Thymus (tissue), 11 donors: ENCODE results near the gene LIPE. TPM values are rescaled to one million over a fixed set of nuclear protein-coding genes. Genes with fewer than 3 reads are reported as not detected.
"Not testable (repeated sequence)": the region's sequence is repeated elsewhere in the genome, so short reads cannot be mapped to it uniquely, and the experiment has no call there.

ENCODE experiments used
- DNase-seq, 9 donors: peaks; one replicate each; pipeline ENCODE4 v3.0.0-alpha.2; 2013; ENCODE audit warnings: low spot score in 9 of 9, low read depth in 6 of 9, missing footprints in 1 of 9
- H3K27ac ChIP-seq, 2 donors: one replicate each; pipeline ENCODE4 v1.5.1; 2013; ENCODE audit warnings: control low read depth in 1 of 2, low read depth in 1 of 2, low read length in 1 of 2, mild to moderate bottlenecking in 1 of 2, moderate library complexity in 1 of 2
- H3K27me3 ChIP-seq, 2 donors: one replicate each; pipeline ENCODE4 v1.5.1; 2013; ENCODE audit warnings: low read length in 1 of 2; ENCODE audit not compliant: control insufficient read depth in 2 of 2, insufficient read depth in 1 of 2
- H3K36me3 ChIP-seq, 2 donors: one replicate each; pipeline ENCODE4 v1.5.1; 2013; ENCODE audit warnings: low read length in 1 of 2, mild to moderate bottlenecking in 1 of 2, moderate library complexity in 1 of 2; ENCODE audit not compliant: control insufficient read depth in 2 of 2, insufficient read depth in 2 of 2
- H3K4me1 ChIP-seq, 2 donors: one replicate each; pipeline ENCODE4 v1.5.1; 2013; ENCODE audit warnings: low read length in 2 of 2; ENCODE audit not compliant: control insufficient read depth in 2 of 2, insufficient read depth in 2 of 2
- H3K4me3 ChIP-seq, 2 donors: one replicate each; pipeline ENCODE4 v1.5.1; 2013; ENCODE audit warnings: low read length in 2 of 2, control low read depth in 1 of 2, mild to moderate bottlenecking in 1 of 2
- H3K9me3 ChIP-seq, 2 donors: one replicate each; pipeline ENCODE4 v1.5.1; 2013; ENCODE audit warnings: low read length in 1 of 2, mild to moderate bottlenecking in 1 of 2; ENCODE audit not compliant: control insufficient read depth in 2 of 2, insufficient read depth in 1 of 2
- WGBS: extraction: QIAGEN DNeasy Blood & Tissue Kit; methylation state at CpG from one replicate; pipeline ENCODE4 v1.1.7; 2013; 5-methylcytosine and 5-hydroxymethylcytosine counted together
- polyA plus RNA-seq: library from polyadenylated mRNA; stranded (reverse); fragments of 200-250 nt; gene quantifications from one replicate; pipeline ENCODE4 v1.2.3, GENCODE V29; 2013
- total RNA-seq: library from RNA; stranded (reverse); fragments of 120-200 nt; gene quantifications from one replicate; pipeline ENCODE4 v1.2.4, GENCODE V29; 2013
- donor health status: healthy.

LIPE gene
- total and polyA plus RNA-seq, 2 donors = 6.8 to 12.9 TPM

DNA sequence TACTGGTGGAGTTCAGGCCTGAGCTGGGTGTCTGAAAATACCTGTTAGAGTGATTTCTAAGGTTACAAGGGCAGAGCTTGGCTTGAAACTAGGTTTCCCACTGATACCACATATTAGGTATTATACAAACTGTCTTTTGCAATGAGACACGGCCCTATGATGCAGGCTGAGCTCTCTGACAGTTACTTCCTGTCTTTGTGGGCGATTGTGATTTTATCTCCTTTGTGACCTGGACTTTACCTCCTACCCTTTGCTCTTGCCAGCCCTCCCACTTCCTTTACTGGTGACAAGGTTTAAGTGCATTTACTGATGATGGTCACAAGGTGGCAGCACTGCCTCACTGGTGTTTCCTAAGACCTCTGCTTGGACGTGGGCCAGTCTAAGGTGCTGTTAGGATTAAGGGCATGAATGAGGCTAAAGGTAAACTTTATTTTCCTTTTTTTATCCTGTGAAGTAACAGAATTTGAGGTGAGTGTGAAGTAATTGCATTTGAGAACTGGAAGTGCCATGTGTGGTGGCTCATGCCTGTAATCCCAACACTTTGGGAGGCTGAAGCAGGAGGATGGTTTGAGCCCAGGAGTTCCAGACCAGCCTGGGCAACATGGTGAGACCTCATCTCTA is 23.2 kb upstream of the LIPE start:
- Histone ChIP-seq H3K27ac (peak overlapping the region in 1 of 2 donors; percentile 54), H3K36me3 (no peaks in the 10 kb centered on the region), H3K9me3 (no peaks in the 10 kb centered on the region), H3K4me1 (peaks cover 2 to 3% of the 10 kb centered on the region in 2 donors), H3K4me3 (no peak overlapping the region), H3K27me3 (peaks cover 3 to 6% of the 10 kb centered on the region in 2 donors)
- peak; percentile 54 to 87 (median 81) for DNase-seq
- 0% methylated on average over 3 of the region's 3 CpGs for WGBS

DNA sequence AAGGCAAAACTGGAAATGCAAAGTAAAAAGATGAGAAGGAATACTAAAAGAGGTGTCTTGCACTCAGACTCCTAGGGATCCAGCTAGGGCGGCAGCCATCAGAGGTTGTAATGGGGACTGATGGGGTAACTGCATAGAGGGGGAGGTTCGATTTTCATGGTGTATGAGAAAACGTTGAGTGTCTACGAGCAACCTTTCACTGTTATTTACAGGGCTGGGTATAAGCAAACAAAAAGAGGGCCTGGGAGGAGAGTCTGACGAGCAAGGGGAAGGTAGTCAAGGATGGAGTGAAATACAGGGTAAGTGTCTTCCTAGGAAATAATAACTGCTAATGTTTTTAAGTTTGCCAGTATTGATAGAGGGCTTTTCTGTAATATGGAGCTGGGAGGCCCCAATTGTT is 21.1 kb upstream of the LIPE start:
- not testable (repeated sequence) for H3K4me1 ChIP-seq, H3K36me3 ChIP-seq, H3K9me3 ChIP-seq, H3K27me3 ChIP-seq, H3K4me3 ChIP-seq, DNase-seq, H3K27ac ChIP-seq
- 92% methylated on average over 5 of the region's 5 CpGs for WGBS

DNA sequence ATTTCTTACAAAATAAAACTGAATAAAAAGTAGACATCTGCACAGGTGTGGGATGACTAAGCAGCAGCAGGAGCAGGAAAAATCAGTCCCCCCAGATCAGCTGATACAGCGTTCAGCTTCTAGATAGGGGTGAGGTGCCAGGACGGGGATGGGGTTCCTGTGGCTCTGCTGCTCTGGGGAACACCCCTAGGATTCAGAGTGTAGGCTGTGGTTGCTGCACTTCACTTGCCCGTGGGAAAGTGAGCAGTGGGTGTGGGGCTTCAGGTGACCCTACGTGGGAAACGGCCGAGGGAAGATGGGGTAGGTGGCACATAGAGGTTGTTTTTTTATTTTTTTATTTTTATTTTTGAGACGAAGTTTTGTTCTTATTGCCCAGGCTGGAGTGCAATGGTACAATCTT is 18.8 kb upstream of the LIPE start:
- Histone ChIP-seq H3K9me3 (no peaks in the 10 kb centered on the region), H3K4me3 (no peak overlapping the region), H3K36me3 (no peaks in the 10 kb centered on the region), H3K27ac (no peak overlapping the region), H3K27me3 (peaks cover 0 to under 1% of the 10 kb centered on the region in 2 donors), H3K4me1 (peaks cover 2 to 3% of the 10 kb centered on the region in 2 donors)
- no peak for DNase-seq
- 73% methylated on average over 7 of the region's 7 CpGs for WGBS

DNA sequence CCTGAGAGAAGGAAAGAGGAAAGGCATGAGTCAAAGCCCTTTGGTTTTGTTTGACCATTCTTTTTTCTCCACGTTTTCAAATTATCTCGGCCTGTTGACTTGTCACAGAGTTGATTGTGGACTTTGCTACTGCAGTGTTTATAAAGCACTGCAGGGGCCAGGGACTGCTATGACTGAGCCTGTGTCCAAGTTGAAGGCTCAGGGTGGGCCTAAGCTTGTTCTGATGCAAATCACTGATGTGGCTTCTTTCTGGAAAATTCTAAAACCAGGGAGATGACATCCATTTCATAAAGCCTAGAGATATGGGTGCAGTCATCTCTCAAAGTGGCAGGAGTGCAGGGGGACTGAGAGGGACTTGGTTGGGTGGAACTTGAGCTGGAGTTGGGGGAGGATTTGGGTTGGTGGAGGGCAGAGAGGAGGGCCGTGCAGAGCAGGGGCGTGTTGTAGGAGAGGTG is 16.8 kb upstream of the LIPE start:
- 94% methylated on average over 4 of the region's 4 CpGs for WGBS
- DNase-seq = no peak
- Histone ChIP-seq H3K36me3 (no peaks in the 10 kb centered on the region), H3K9me3 (no peaks in the 10 kb centered on the region), H3K27ac (no peak overlapping the region), H3K4me3 (no peak overlapping the region), H3K27me3 (peaks cover 0 to 2% of the 10 kb centered on the region in 2 donors), H3K4me1 (no peaks in the 10 kb centered on the region)

DNA sequence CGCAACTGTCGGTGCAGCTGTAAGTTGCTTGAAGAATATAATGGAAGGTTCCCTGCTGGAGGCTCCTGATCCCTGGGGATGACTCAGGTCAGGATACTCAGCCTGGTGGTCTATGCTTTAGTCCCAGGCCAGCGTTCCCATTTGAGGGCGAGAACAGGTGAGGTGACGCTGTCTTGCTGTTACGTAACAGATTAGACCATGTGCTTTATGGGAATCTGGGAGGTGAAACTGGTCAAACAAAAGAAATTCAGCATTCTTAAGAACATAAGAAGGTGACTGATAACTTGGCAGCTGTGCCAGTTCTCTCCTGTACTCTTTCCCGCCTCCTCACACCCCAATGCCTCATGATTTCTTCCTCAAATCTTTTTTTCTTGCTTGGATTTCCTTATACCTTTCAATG is 15.6 kb upstream of the LIPE start, which contains the start of gene CXCL17:
CXCL17 (minus strand) TSS at position 114 of the 400 bp plus-strand sequence. CDS start 114 bp downstream, outside the sequence.
- Histone ChIP-seq H3K27me3 (peaks cover 0 to 2% of the 10 kb centered on the region in 2 donors), H3K36me3 (no peaks in the 10 kb centered on the region), H3K4me3 (no peak within 1 kb of the TSS), H3K9me3 (no peaks in the 10 kb centered on the region), H3K4me1 (no peaks in the 10 kb centered on the region), H3K27ac (no peak within 1 kb of the TSS)
- DNase-seq = no peak
- 98% methylated on average over 7 of the region's 7 CpGs for WGBS

DNA sequence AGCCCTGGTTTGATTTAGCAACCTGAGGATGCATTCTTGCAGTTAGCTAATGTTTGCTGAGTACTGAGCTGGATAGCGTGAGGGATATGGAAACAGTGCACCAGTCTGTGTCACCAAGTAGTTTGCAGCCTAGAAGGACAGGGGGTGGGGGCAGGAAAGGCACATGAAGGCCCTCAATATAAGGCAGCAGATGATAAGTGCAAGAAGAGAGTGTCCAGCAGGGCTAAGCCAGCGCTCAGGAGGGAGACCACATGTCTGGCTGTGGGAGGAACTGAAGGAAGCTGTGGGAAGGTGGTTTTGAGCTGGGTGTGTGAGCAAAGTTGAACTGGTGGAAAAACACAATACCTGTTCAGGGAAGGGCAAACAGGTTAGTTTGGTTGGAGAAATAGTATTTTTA is 13.9 kb upstream of the LIPE start:
- H3K27ac ChIP-seq = no peak overlapping the region
- H3K36me3 ChIP-seq = no peaks in the 10 kb centered on the region
- H3K27me3 ChIP-seq = peaks cover 0 to 2% of the 10 kb centered on the region in 2 donors
- no peaks in the 10 kb centered on the region for H3K9me3 ChIP-seq
- H3K4me3 ChIP-seq = no peak overlapping the region
- DNase-seq = no peak
- WGBS = 10% methylated on average over 2 of the region's 2 CpGs
- H3K4me1 ChIP-seq = no peaks in the 10 kb centered on the region

DNA sequence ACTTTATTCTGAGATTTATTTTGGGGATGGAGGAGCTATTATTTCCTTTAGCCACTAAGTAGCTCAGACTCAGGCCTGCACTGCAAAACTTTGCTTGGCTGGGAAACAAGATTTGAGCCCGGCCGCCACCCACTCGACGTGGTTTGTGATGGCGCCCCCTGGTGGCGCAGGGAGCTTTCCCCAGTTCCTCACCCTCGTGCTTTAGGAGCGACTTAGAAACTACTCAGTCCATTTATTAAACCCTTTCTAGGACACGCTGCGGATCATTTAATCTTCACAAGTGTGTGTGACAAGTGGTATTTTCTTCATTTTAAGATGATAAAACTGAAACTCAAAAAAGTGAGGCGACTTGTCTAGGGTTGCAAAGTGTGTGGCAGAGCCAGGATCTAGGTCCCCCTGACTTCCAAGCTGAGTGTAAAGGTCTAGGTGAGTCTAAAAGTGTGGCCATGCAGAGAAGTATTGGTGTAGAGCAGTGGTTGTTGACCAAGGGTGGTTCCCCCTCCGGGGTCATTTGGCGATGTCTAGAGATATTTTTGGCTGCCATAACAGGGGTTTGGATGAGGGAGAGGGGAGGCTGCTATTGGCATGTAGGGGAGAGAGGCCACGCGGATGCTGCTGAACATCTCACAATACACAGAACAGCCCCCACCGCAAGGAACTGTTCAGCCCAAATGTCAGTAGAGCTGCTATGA is 13.3 kb upstream of the LIPE start:
- WGBS = 30% methylated on average over 16 of the region's 16 CpGs
- H3K4me3 ChIP-seq = no peak overlapping the region
- H3K9me3 ChIP-seq = no peaks in the 10 kb centered on the region
- H3K4me1 ChIP-seq = no peaks in the 10 kb centered on the region
- peaks cover 0 to 2% of the 10 kb centered on the region in 2 donors for H3K27me3 ChIP-seq
- no peaks in the 10 kb centered on the region for H3K36me3 ChIP-seq
- H3K27ac ChIP-seq = no peak overlapping the region
- peak in 8 of 9 donors; percentile 40 to 83 (median 66) for DNase-seq

DNA sequence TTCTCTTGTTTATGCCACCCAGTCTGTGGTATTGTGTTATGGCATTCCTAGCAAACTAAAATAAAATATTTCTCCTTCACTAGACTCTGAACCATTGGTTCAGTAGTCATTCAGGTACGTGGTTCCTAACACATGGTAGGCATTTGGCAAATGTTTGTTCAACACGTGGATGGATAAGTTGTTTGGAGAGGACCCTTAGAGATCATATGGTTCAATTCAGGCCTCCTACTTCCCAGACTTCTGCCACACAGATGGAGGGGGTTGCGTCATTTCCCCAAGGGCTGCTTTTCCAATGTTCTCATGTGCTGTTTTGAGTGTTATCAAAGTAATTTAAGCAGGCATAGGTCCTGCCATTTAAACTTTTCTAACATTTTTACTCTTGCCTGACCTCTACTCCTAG is 8.8 kb upstream of the LIPE start:
- Histone ChIP-seq H3K9me3 (no peaks in the 10 kb centered on the region), H3K27me3 (peaks cover 0 to 2% of the 10 kb centered on the region in 2 donors), H3K4me1 (no peaks in the 10 kb centered on the region), H3K27ac (no peak overlapping the region), H3K36me3 (no peaks in the 10 kb centered on the region), H3K4me3 (no peak overlapping the region)
- DNase-seq = no peak
- WGBS = 95% methylated on average over 3 of the region's 3 CpGs

DNA sequence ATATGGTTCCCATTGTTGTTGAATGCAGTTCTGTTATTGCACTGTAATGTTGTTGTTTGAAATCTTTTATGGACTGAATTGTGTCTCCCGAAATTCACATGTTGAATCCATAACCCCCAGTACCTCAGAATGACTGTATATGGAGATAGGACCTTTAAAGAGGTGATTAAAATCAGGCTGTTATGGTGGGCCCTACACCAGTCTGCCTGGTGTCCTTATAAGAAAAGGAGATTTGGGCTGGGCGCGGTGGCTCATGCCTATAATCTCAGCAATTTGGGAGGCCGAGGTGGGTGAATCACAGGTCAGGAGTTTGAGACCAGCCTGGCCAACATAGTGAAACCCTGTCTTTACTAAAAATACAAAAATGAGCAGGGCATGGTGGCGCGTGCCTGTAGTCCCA is 8.1 kb upstream of the LIPE start:
- Histone ChIP-seq H3K4me1 (no peaks in the 10 kb centered on the region), H3K27me3 (peaks cover 0 to 2% of the 10 kb centered on the region in 2 donors), H3K9me3 (no peaks in the 10 kb centered on the region), H3K36me3 (no peaks in the 10 kb centered on the region), H3K4me3 (no peak overlapping the region), H3K27ac (no peak overlapping the region)
- no peak for DNase-seq
- WGBS = 96% methylated on average over 6 of the region's 6 CpGs
